ENCODE measurements around the gene PCSK2. TPM values are rescaled to one million over a fixed set of nuclear protein-coding genes. Genes with fewer than 3 reads are reported as not detected.

The PCSK2 gene
- total RNA-seq, 4 donors from 2014 or later = 0.29 TPM; not detected in 3

DNA sequence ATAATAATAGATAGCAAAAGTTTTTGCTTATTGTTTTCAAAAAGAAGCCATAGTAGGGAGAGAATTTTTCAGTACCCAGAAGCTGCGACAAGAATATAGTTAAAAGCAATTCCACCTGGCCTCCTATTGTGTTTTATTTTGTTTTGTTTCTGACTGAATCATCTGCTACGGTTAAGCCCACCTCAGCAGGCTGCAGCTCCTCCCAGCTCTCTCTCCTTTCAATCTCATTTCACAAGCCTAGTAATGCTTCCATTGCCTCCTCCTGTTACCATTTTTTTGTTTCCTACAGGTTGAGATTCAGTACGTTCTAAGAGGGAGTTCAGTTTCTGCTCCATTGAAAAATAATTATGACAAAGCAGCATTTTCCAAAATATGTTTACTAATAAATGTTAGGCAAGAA lies 77.9 kb downstream of the PCSK2 start:
- Histone ChIP-seq H3K4me3 (no peak overlapping the region), H3K9me3 (no peaks in the 10 kb centered on the region), H3K36me3 (no peaks in the 10 kb centered on the region), H3K27ac (no peak overlapping the region), H3K27me3 (no peaks in the 10 kb centered on the region), H3K4me1 (no peaks in the 10 kb centered on the region)
- no peak for TF ChIP-seq POLR2A (IDR thresholded peaks at IDR 0.05)
- TF ChIP-seq, protein P1, sequence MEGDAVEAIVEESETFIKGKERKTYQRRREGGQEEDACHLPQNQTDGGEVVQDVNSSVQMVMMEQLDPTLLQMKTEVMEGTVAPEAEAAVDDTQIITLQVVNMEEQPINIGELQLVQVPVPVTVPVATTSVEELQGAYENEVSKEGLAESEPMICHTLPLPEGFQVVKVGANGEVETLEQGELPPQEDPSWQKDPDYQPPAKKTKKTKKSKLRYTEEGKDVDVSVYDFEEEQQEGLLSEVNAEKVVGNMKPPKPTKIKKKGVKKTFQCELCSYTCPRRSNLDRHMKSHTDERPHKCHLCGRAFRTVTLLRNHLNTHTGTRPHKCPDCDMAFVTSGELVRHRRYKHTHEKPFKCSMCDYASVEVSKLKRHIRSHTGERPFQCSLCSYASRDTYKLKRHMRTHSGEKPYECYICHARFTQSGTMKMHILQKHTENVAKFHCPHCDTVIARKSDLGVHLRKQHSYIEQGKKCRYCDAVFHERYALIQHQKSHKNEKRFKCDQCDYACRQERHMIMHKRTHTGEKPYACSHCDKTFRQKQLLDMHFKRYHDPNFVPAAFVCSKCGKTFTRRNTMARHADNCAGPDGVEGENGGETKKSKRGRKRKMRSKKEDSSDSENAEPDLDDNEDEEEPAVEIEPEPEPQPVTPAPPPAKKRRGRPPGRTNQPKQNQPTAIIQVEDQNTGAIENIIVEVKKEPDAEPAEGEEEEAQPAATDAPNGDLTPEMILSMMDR (IDR thresholded peaks at IDR 0.05 in 4 of 5, conservative IDR thresholded peaks at IDR 0.05 in 1 of 5) = no peak
- in situ Hi-C loops (cut with MboI; ENCODE audit: low sequenced_read_pairs in 4 of 4) = no loop called here
- DNase-seq (no peak), ATAC-seq (no peak)
- intact Hi-C loops (cut with DNase I; ENCODE audit: low total_unique reads) = no loop called here

DNA sequence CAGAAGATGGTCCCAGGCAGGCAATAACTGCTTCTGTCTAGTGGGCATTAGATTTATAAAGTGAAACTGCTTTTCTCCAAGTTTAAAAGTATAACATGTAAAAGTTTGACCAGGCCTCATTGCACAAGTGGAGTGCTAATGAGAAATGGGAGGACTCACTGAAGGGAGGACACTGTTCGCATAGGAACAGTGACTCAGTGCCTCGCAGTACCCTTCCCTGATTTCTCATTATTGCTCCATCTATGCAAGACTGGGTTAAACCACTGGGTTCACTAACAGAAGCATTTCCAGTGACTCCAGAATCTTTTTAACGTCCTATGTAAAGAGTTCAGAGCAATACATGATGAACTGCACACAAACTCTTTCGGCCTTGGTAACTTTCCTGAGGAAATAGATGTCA lies 79.6 kb downstream of the PCSK2 start:
- Histone ChIP-seq H3K27ac (no peak overlapping the region), H3K9me3 (no peaks in the 10 kb centered on the region), H3K27me3 (no peaks in the 10 kb centered on the region), H3K36me3 (no peaks in the 10 kb centered on the region), H3K4me3 (no peak overlapping the region), H3K4me1 (no peaks in the 10 kb centered on the region)
- TF ChIP-seq, protein P1 (IDR thresholded peaks at IDR 0.05 in 4 of 5, conservative IDR thresholded peaks at IDR 0.05 in 1 of 5) = no peak
- TF ChIP-seq POLR2A (IDR thresholded peaks at IDR 0.05) = no peak
- no peak for ATAC-seq
- no peak for DNase-seq
- in situ Hi-C loops (cut with MboI; ENCODE audit: low sequenced_read_pairs in 4 of 4) = no loop called here
- intact Hi-C loops (cut with DNase I; ENCODE audit: low total_unique reads) = no loop called here

DNA sequence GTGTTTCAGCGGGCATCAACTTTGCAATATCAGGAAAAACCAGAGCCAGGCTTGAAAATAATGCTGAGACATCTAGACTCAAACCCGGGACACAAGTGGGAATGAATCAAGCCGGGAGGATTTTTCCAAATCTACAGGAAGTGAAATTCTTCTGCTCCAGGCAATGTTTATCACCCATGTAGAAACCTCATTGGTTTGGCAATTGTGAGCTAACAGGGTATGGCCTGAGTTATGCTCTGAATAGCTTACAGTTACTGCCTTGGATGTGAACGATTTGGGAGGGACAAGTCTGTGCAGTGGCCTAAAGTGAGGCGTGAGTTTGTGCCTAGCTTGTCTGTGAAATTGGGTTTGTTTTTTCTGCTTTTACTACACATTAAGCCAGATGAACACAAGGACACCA lies 87.4 kb downstream of the PCSK2 start:
- Histone ChIP-seq H3K9me3 (no peaks in the 10 kb centered on the region), H3K36me3 (no peaks in the 10 kb centered on the region), H3K27ac (no peak overlapping the region), H3K4me1 (no peaks in the 10 kb centered on the region), H3K4me3 (no peak overlapping the region), H3K27me3 (peaks cover 0 to 16% (median 11%) of the 10 kb centered on the region in 3 donors)
- no peak for ATAC-seq
- DNase-seq = no peak
- no peak for TF ChIP-seq POLR2A (IDR thresholded peaks at IDR 0.05)
- TF ChIP-seq, protein P1 (IDR thresholded peaks at IDR 0.05 in 4 of 5, conservative IDR thresholded peaks at IDR 0.05 in 1 of 5) = no peak
- intact Hi-C loops (cut with DNase I; ENCODE audit: low total_unique reads) (no loop called here), in situ Hi-C loops (cut with MboI; ENCODE audit: low sequenced_read_pairs in 4 of 4) (no loop called here)

DNA sequence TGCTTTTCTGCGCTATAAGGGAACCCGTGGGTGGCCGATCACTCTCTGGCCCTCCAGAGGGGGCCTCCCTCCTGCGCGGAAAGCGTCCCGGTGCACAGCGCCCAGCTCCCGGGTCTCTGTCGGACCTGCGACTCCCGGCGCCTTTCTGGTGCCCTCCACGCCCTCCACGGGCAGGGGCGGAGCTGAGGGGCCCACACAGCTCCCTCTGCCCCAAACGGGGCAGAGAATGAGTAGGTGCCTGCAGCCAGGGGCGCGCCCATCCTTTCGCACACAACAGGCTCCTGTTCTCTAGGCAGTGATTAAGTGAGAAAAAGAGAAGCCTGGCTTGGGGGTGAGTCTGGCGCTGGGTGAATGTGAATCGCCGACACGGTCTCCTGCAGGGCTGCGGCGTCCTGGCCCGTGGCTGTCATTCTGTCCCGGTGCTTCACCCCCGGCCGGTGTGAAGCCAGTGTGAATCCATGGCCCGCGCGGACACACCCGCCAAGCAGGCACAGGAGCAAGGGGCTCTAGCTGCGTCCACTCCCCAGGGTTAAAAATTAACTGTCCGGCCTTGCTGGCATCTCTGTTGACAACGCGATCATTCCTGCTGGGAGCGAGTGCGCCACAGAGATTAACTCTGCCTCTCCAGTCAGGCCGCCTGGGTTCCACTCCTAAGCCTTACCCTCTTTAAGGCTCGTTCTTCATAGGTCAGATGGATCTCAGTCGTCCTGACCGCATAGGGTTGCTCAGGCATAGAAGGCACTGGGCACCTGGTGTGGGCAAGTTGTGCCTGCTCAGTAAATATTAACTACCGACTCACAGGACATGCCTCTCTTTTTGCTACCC lies 88.8 kb downstream of the PCSK2 start:
- Histone ChIP-seq H3K9me3 (no peaks in the 10 kb centered on the region), H3K27me3 (peaks cover 0 to 16% (median 11%) of the 10 kb centered on the region in 3 donors), H3K27ac (no peak overlapping the region), H3K4me3 (no peak overlapping the region), H3K36me3 (no peaks in the 10 kb centered on the region), H3K4me1 (no peaks in the 10 kb centered on the region)
- no peak for TF ChIP-seq POLR2A (IDR thresholded peaks at IDR 0.05)
- TF ChIP-seq, protein P1 (IDR thresholded peaks at IDR 0.05 in 4 of 5, conservative IDR thresholded peaks at IDR 0.05 in 1 of 5) = no peak
- DNase-seq (no peak), ATAC-seq (no peak)
- intact Hi-C loops (cut with DNase I; ENCODE audit: low total_unique reads) = no loop called here
- in situ Hi-C loops (cut with MboI; ENCODE audit: low sequenced_read_pairs in 4 of 4) = no loop called here
